Hypothalamus (tissue), 51 donors: ENCODE results near the gene POMT1.

Experiments used
- DNase-seq, 51 donors: peaks; one replicate each; lab custom pipeline; 2025; lab: John Stamatoyannopoulos, UW

The POMT1 gene

DNA sequence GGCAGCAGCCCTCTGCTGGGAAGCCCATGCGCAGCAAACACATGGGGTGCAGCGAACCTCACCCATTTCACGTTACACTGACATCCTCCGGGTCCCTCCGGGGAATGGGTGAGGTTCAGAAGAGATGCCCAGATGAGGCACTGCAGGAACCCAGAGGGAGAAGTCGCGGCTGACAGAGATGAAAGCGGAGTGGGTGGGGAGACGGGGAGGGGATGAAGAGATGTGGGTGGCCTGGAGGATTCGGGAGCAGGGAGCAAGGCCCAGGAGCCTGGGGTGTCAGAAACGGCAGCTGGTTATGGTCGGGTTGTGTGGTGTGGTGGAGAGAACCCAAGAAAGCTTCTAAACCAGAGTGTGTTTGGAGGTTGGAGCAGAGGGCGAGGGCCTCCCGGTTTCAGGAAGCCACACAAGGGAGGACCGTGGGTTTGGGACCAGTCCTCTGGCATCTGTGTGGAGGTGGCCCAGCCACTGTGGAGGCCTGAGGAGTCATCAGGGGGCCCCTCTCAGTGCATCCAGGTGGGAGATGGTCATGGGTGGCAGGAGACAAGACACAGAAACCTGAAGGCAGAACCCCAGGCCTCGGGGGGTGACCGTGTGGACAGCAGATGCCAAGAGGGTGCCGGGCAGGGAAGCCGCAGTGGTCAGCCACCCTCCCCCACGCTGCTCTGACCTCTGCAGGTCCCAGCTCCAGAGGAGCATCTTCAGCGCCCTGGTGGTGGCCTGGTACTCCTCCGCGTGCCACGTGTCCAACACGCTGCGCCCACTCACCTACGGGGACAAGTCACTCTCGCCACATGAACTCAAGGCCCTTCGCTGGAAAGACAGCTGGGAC lies 19.8 kb downstream of the POMT1 start:
- DNase-seq: no peak

GRCh38 chr9:131523086-131523388 lies 20.3 kb downstream of the POMT1 start:
- DNase-seq: no peak

- DNase-seq: peak in 1 of 51 donors; percentile 41
These were observed 21.0 kb downstream of the POMT1 start for GRCh38 chr9:131523451-131524435.

DNA sequence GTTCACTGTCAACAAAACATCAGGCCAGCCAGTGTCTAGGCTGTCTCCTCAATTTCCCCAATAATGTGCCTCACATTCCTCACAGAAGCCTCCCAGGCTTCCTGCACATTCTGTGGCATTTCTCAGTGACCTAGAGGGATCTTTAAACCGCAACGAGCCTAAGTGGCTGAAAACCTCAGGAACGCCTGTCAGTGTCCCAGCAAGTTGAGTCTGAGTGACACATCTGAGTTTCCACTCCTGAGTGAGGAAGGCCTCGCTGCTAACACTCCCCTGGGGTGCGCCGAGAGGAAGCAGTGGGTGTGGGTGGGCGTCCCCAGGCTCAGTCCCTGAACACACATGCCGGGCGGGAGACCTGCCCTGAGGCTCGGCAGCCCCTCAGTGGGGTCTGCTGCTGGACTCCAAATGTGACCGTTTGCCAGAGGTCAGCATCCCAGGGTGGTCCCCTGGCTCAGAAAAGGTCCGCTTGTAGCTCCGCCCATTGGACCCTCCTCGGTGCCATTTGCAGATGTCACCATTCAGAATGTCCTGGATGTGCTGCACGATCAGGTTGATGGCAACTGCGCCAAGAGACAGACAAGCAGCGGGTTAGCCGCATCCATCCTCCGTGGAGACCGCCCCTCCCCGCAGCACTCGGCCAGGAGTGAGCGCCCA lies 22.1 kb downstream of the POMT1 start:
- no peak for DNase-seq

GRCh38 chr9:131525643-131526565 lies 23.2 kb downstream of the POMT1 start:
- DNase-seq: peak in 29 of 51 donors; percentile 18 to 77 (median 38)

DNA sequence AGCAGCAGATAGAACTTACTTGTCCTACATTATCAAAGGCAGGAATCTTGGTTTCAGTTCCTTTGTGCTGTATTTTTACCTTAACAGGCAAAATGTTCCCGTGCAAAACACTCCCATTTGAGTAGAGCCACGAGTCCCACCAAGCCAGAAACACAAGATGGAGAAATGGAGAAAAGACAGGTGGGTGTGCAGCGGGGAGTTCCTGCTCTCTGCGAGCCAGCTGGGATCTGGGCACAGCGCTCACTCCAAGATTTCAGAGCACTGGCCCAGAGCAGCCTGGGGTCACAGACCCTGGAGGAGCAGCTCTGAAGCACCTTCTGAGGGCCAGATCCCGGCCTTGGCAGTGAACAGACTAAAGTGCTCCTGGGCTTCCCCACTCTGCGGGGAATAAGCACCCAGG lies 25.5 kb downstream of the POMT1 start:
- peak in 1 of 51 donors; percentile 8 for DNase-seq

GRCh38 chr9:131528886-131529505 lies 26.3 kb downstream of the POMT1 start:
- DNase-seq: no peak

DNA sequence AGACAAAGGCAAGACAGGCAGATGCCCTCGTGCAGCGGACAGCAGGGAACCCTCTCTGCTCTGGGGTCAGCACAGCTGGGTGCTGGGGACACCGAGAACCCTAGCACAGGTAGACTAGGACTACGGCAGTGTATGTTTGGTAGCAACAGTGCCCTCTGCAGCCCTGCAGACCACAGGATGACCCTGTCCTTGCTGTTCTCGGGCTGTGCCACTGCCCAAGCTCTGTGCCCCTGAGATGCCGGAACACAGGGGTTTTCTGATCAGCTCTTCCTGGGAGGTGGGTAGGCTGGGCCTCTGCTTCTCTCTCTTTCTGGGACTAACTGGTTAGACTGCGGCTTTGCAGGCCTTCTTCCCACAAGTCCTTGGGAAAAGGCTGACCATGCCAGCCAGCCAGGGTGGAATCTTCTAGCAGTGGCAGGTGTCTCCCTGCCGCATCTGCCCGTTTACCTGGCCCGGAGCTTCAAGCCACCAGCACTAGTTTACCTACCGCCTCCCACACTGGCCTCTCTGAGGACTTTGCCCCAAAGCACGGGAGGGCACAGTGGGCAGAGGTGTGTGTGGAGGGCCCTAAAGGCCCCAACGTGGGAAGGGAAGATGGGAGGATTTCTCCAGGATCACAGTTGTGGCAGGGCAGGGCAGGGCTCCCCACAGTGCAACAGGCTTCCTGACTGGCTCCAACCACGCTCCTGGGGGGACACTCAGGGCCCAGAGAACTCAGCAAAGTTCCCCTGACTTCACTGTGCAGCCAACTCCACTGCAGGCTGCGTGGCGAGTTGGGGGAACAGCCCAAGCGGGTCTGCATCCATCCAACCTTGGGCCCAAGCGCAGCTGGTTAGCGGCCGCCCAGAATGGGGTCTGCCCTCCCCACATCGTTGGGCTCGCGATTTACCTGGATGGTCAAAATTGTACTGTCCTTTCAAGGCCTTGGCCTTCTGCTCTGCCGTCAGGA lies 27.2 kb downstream of the POMT1 start:
- DNase-seq: no peak

DNA sequence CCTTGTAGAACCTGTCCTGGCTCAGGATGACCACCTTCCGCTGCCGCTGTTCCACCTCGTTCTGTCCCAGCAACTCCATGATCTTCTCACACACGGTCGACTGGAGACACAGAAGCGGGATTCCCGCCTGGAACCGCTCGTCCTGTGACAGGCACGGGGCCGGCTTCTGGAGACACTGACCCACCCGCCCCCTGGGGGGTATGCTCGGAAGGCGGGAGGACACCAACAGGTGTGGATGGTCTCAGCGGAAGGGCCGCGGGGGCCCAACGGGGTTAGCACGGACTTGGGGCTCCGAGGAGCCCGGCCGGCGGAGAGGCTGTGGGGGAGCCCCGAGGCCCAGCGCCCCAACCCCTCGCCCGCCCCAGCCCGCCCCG lies 27.8 kb downstream of the POMT1 start:
- DNase-seq: peak in 6 of 51 donors; percentile 6 to 25 (median 14)

GRCh38 chr9:131530920-131531832 lies 28.5 kb downstream of the POMT1 start, which contains the start of gene UCK1:
TSS of gene UCK1 (minus strand) at chr9:131531263. CDS start at chr9:131531174, 89 bp downstream.
- DNase-seq: peak; percentile 5 to 88 (median 64)

DNA sequence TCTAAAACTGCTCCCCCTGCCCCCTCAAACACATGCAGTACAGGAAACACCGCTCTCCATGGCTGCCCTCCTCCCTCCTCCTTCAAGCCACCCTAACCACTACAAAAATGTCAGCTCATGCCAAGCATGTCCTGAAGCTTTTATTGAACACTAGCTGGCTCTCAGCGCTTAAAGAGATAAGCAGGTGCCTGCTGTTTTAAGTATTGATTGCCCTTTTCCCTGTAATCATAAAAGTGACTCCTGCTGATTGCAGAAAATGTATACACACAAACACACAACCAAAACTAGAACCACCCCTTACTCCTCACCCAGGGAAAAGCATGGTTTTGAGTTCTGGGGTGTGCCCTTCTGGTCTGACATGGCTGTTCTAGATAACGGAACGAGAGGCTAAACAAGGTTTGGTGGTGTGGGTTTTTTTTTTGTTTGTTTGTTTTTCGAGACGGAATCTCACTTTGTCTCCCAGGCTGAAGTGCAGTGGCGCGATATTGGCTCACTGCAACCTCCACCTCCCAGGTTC lies 32.1 kb downstream of the POMT1 start:
- no peak for DNase-seq

DNA sequence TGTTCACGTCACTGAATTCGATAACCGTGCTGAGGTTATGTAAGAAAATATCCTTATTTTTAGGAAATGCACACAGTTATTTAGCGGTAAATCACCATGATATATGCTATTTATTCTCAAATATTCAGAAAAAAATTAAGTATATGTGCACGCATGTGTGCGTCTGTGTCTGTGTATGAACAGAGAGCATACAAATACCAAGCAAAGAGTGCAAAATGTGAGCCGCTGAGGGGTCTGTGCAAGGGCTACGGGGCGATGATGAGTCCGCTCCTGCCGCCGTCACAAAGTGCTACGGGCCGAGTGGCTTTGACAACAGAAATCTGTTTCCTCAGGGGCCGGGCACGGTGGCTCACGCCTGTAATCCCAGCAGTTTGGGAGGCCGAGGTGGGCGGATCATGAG lies 35.2 kb downstream of the POMT1 start:
- DNase-seq: no peak

DNA sequence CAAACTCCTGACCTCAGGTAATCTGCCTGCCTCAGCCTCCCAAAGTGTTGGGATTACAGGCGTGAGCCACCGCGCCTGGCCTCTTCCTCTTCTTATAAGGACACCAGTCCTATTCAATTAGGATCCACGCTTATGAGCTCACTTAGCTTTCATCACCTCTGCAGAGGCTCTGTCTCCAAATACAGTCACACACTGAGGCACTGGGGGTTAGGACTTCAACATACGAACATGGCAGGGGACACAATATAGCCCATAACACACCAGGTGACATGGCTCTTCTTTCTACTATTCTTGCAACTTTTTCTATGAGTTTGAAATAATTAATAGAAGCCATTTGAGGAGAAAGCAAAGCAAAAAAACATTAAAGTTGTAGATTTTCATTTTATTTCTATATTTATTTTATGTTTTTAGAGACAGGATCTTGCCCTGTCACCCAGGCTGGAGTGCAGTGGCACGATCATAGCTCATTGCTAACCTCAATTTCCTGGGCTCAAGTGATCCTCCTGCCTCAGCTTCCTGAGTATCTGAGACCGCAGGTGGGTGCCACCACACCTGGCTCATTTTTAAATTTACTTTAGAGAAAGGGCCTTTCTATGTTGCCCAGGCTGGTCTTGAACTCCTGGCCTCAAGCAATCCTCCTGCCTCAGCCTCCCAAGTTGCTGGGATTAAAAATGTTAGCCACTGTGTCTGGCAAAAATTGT lies 36.7 kb downstream of the POMT1 start:
- DNase-seq: no peak

GRCh38 chr9:131543141-131543540 lies 40.4 kb downstream of the POMT1 start:
- DNase-seq: no peak

DNA sequence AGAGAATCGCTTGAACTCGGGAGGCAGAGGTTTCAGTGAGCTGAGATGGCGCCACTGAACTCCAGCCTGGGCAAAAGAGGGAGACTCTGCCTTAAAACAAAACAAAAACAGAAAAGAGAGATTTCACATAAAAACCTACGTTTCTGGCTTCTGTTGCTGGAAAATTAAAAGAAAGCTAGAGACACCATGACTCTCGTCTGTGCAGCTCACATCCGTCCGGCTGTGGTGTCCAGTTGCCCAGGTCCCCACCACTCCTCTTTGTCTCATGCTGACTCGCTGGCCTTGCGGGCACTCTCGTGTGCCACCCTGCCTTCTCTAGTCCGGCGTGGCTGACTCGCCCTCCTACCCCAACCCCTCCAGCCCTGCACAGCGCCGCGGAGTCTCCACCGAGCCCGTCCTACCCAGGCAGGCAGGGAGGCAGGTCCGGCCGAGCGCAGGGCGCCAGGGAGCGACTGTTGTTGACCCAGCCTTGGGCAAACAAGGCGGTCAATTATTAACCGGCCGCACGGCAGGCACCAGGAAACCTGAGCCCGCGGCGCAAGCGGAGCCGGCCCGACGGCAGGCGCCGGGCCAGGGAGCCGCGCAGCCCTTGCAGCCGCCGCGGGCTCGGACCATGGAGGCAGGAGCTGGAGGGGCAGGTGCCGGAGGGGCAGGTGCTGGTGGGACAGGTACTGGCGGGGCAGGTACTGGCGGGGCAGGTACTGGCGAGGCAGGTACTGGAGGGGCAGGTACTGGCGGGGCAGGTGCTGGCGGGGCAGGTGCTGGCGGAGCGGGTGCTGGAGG lies 42.5 kb downstream of the POMT1 start, which contains the start of gene PRRT1B:
TSS of gene PRRT1B (plus strand) at position 521 of the 783 bp plus-strand sequence. CDS start at position 614, 93 bp downstream.
- no peak for DNase-seq
